ENCODE data around the gene ABCA8. TPM values are rescaled to one million over a fixed set of nuclear protein-coding genes. Genes with fewer than 3 reads are reported as not detected.

ABCA8 gene
- total RNA-seq, 1 experiment from 2014 or later: 0.15 TPM

- TF ChIP-seq ARID4B (CRISPR knock-in tag; IDR thresholded peaks at IDR 0.05; ENCODE audit: borderline replicate concordance): no peak
- no peak for TF ChIP-seq ATF3 (CRISPR knock-in tag; conservative IDR thresholded peaks at IDR 0.05)
- TF ChIP-seq ZNF121 (CRISPR knock-in tag; IDR thresholded peaks at IDR 0.05): no peak
- no peak for TF ChIP-seq E2F1 (CRISPR knock-in tag; IDR thresholded peaks at IDR 0.05)
- no peak for TF ChIP-seq ZNF317 (CRISPR knock-in tag; IDR thresholded peaks at IDR 0.05; ENCODE audit: borderline replicate concordance, low read depth)
- no peak for TF ChIP-seq AFF4 (CRISPR knock-in tag; IDR thresholded peaks at IDR 0.05; ENCODE audit: borderline replicate concordance)
- no peak for TF ChIP-seq CREB1 (CRISPR knock-in tag; IDR thresholded peaks at IDR 0.05)
- TF ChIP-seq E2F5 (CRISPR knock-in tag; IDR thresholded peaks at IDR 0.05): no peak
- no peak for TF ChIP-seq ZNF396 (CRISPR knock-in tag; IDR thresholded peaks at IDR 0.05; ENCODE audit: borderline replicate concordance)
- no peak for TF ChIP-seq FOXK1 (CRISPR knock-in tag; IDR thresholded peaks at IDR 0.05)
- TF ChIP-seq PREB (CRISPR knock-in tag; IDR thresholded peaks at IDR 0.05; ENCODE audit: borderline replicate concordance): no peak
Measured at GRCh38 chr17:68822719-68823289, 132.4 kb downstream of the ABCA8 start (continued).

GRCh38 chr17:68821860-68822696, 133.1 kb downstream of the ABCA8 start:
- Mint-ChIP-seq H3K27me3 (ENCODE audit: low read depth) (no peaks in the 10 kb centered on the region), H3K27ac (no peak overlapping the region), H3K36me3 (no peaks in the 10 kb centered on the region), H3K4me1 (peaks cover 4% of the 10 kb centered on the region), H3K9me3 (no peaks in the 10 kb centered on the region), H3K4me3 (no peak overlapping the region)
- TF ChIP-seq FOXP1 (CRISPR knock-in tag; IDR thresholded peaks at IDR 0.05; ENCODE audit: borderline replicate concordance) (no peak), GABPB1 (CRISPR knock-in tag; IDR thresholded peaks at IDR 0.05) (peak; percentile 71)
- ChIA-PET POLR2A (no interaction called here), CTCF (no interaction called here)
- no peak for ATAC-seq
- DNase-seq (ENCODE audit: low spot score): no peak
